Endothelial cell of umbilical vein (primary cell): Measurements from ENCODE around the gene SYNDIG1. TPM values are rescaled to one million over a fixed set of nuclear protein-coding genes. Genes with fewer than 3 reads are reported as not detected.

Source experiments
- BruUV-seq: library from RNA; stranded (reverse); fragments of 400-500 nt; replicated peaks from 2 replicates; lab custom pipeline; 2021; lab: Mats Ljungman, UMichigan
- CTCF ChIA-PET: fragments of 300-600, 350-600 bp; sonication (Branson Sonifier 250); formaldehyde crosslinking; loops from one replicate; lab custom pipeline; 2021; ENCODE audit warnings: antibody characterized with exemption, inconsistent platforms; lab: Charles Lee
- POLR2A ChIA-PET: fragments of 300-600, 350-600 bp; sonication (Branson Sonifier 250); formaldehyde crosslinking; loops from one replicate; lab custom pipeline; 2021; ENCODE audit warnings: antibody characterized with exemption, inconsistent platforms; lab: Charles Lee
- DNase-seq: peaks from one replicate; pipeline ENCODE4 v3.0.0-alpha.2; 2011; ENCODE audit warnings: low read depth, low spot score
- FAIRE-seq: peaks from 2 replicates; lab custom pipeline; 2011; peaks lifted over from hg19 to GRCh38; lab: Jason Lieb, UNC
- H2AFZ ChIP-seq: 2 replicates; pipeline ENCODE4 v1.6.0; 2012; ENCODE audit warnings: low read depth, low read length, control low read depth, inconsistent platforms
- H3K27ac ChIP-seq: 2 replicates; pipeline ENCODE4 v1.5.1; 2011; ENCODE audit warnings: low read depth, mild to moderate bottlenecking, control low read depth, low read length, moderate library complexity; ENCODE audit not compliant: insufficient read depth
- H3K27me3 ChIP-seq, 2 experiments: 2 replicates each; pipeline versions ENCODE4 v1.6.0 to v1.6.1; 2011; ENCODE audit warnings: low read length in 2 of 2, mixed read lengths in 1 of 2; ENCODE audit not compliant: control insufficient read depth in 2 of 2, insufficient read depth in 2 of 2
- H3K36me3 ChIP-seq, 2 experiments: 2 replicates in 1 of 2; 3 replicates in 1 of 2; pipeline ENCODE4 v1.5.1; 2011; ENCODE audit warnings: low read length in 2 of 2, mild to moderate bottlenecking in 1 of 2, moderate library complexity in 1 of 2; ENCODE audit not compliant: control insufficient read depth in 2 of 2, insufficient read depth in 2 of 2; ENCODE audit errors: extremely low read depth in 1 of 2
- H3K4me1 ChIP-seq: 3 replicates; pipeline ENCODE4 v1.5.1; 2011; ENCODE audit warnings: mild to moderate bottlenecking, low read length; ENCODE audit not compliant: control insufficient read depth, insufficient read depth; ENCODE audit errors: extremely low read depth
- H3K4me2 ChIP-seq: 2 replicates; pipeline ENCODE4 v1.6.1; 2011; ENCODE audit warnings: low read length, control low read depth, mixed read lengths; ENCODE audit not compliant: insufficient read depth
- H3K4me3 ChIP-seq, 3 experiments: fragments of 200-600 bp in 1 of 3; sonication (generic), shearing (Covaris generic) in 1 of 3; replicated peaks in 1 of 3; 2 replicates each; pipeline ENCODE4 v1.5.1; 2011 to 2016; ENCODE audit warnings: control low read depth in 3 of 3, low read length in 3 of 3, mild to moderate bottlenecking in 2 of 3, inconsistent platforms in 1 of 3, low read depth in 1 of 3, moderate library complexity in 1 of 3; ENCODE audit not compliant: insufficient read depth in 1 of 3
- H3K79me2 ChIP-seq: 2 replicates; pipeline ENCODE4 v1.6.0; 2012; ENCODE audit warnings: low read length, inconsistent platforms; ENCODE audit not compliant: control insufficient read depth, insufficient read depth
- H3K9ac ChIP-seq: replicated peaks from 2 replicates; pipeline ENCODE3; 2011; ENCODE audit warnings: low read length, control low read depth; ENCODE audit not compliant: insufficient read depth; ENCODE audit errors: extremely low read depth
- H3K9me1 ChIP-seq: replicated peaks from 3 replicates; pipeline ENCODE4 v1.6.0; 2011; ENCODE audit warnings: mild to moderate bottlenecking, low read length; ENCODE audit not compliant: control insufficient read depth, insufficient read depth; ENCODE audit errors: extremely low read depth
- H3K9me3 ChIP-seq: replicated peaks from 2 replicates; pipeline ENCODE4 v1.5.1; 2012; ENCODE audit warnings: low read length, inconsistent platforms; ENCODE audit not compliant: control insufficient read depth, insufficient read depth
- H4K20me1 ChIP-seq: replicated peaks from 2 replicates; pipeline ENCODE3; 2011; ENCODE audit warnings: mild to moderate bottlenecking, low read length; ENCODE audit not compliant: control insufficient read depth, insufficient read depth; ENCODE audit errors: extremely low read depth
- CTCF ChIP-seq, 2 donors: IDR thresholded peaks; 1 replicate in 1 of 2; 2 replicates in 1 of 2; pipeline ENCODE4 v1.5.1; 2011; ENCODE audit warnings: low read length in 2 of 2, mild to moderate bottlenecking in 2 of 2, moderate library complexity in 2 of 2, control low read depth in 1 of 2, inconsistent platforms in 1 of 2, low read depth in 1 of 2; ENCODE audit not compliant: insufficient read depth in 1 of 2; ENCODE audit errors: extremely low read depth in 1 of 2
- EZH2 ChIP-seq: IDR thresholded peaks from 2 replicates; pipeline ENCODE4 v1.6.1; 2012; ENCODE audit warnings: borderline replicate concordance, low read depth, mild to moderate bottlenecking, moderate library complexity, low read length, inconsistent platforms; ENCODE audit not compliant: severe bottlenecking
- FOS ChIP-seq: IDR thresholded peaks from 2 replicates; pipeline ENCODE4 v1.6.1; 2011; ENCODE audit warnings: mild to moderate bottlenecking, low read length, moderate library complexity, borderline replicate concordance; ENCODE audit not compliant: insufficient read depth
- GATA2 ChIP-seq: IDR thresholded peaks from 2 replicates; pipeline ENCODE4 v1.7.0; 2011; ENCODE audit warnings: low read depth, mild to moderate bottlenecking, moderate library complexity, mixed read lengths, low read length; ENCODE audit not compliant: insufficient read length, insufficient read depth
- JUN ChIP-seq: IDR thresholded peaks from 2 replicates; pipeline ENCODE4 v1.6.1; 2011; ENCODE audit warnings: borderline replicate concordance, low read depth; ENCODE audit not compliant: insufficient read length, insufficient read depth
- MAX ChIP-seq: IDR thresholded peaks from 2 replicates; pipeline ENCODE4 v1.6.1; 2011; ENCODE audit not compliant: insufficient read depth, insufficient read length
- MYC ChIP-seq: IDR thresholded peaks from one replicate; pipeline ENCODE4 v1.6.1; 2011; ENCODE audit warnings: mild to moderate bottlenecking, low read depth, low read length
- POLR2A ChIP-seq: IDR thresholded peaks from 2 replicates; pipeline ENCODE4 v1.6.1; 2012; ENCODE audit warnings: low read depth, mild to moderate bottlenecking, control low read depth, low read length
- POLR2AphosphoS5 ChIP-seq: IDR thresholded peaks from 2 replicates; pipeline ENCODE4 v1.6.1; 2012; ENCODE audit warnings: low read depth, mild to moderate bottlenecking, control low read depth, low read length, moderate library complexity; ENCODE audit not compliant: insufficient read depth
- dilution Hi-C: fragments of 300-500 bp; cut with MboI; formaldehyde crosslinking; loops from one replicate; pipeline ENCODE4 v1.15.0; 2019; ENCODE audit warnings: low sequenced_read_pairs; ENCODE audit not compliant: extremely low pct_ligation_motif_present
- intact Hi-C: fragments of 100-400 bp; cut with micrococcal nuclease; formaldehyde crosslinking; loops from one replicate; pipeline ENCODE4 v1.10.0; 2022
- polyA plus RNA-seq, 4 experiments: library from polyadenylated mRNA; depleted of rRNA in 3 of 4; stranded (reverse) in 3 of 4; unstranded in 1 of 4; fragments of >200 nt; gene quantifications; 2 replicates each; pipeline versions ENCODE4 v1.2.1 to v1.2.3, GENCODE V29; 2011 to 2012; ENCODE audit warnings: missing spikeins in 1 of 4
- total RNA-seq: library from RNA; stranded (reverse); gene quantifications from 2 replicates; pipeline ENCODE4 v1.2.3, GENCODE V29; 2021

SYNDIG1 gene
- total and polyA plus RNA-seq, 2 donors (not counting 3 experiments of a cell fraction or from before 2014, with no cell fraction given), result not detected

- ChIA-PET POLR2A (no interaction called here), CTCF (no interaction called here)
- Histone ChIP-seq H3K4me1 (no peaks in the 10 kb centered on the region), H3K4me2 (no peak overlapping the region), H3K36me3 (no peaks in the 10 kb centered on the region), H3K9ac (no peak overlapping the region), H3K4me3 (no peak overlapping the region), H3K9me1 (no peaks in the 10 kb centered on the region), H2AFZ (no peak overlapping the region), H3K27me3 (no peaks in the 10 kb centered on the region), H3K9me3 (peaks cover 1% of the 10 kb centered on the region), H3K79me2 (no peaks in the 10 kb centered on the region), H3K27ac (no peak overlapping the region), H4K20me1 (no peaks in the 10 kb centered on the region)
- no TSS peak for BruUV-seq
- FAIRE-seq, result no peak
- TF ChIP-seq EZH2 (no peak), POLR2AphosphoS5 (no peak), POLR2A (no peak), FOS (no peak), MAX (no peak), MYC (no peak), JUN (no peak)
- intact Hi-C loops (no loop called here), dilution Hi-C loops (no loop called here)
- no peak for DNase-seq
Measured at GRCh38 chr20:24705486-24705885, 236.1 kb downstream of the SYNDIG1 start.

- Histone ChIP-seq H3K9me1 (no peaks in the 10 kb centered on the region), H3K36me3 (no peaks in the 10 kb centered on the region), H3K79me2 (no peaks in the 10 kb centered on the region), H3K27ac (no peak overlapping the region), H3K9me3 (no peaks in the 10 kb centered on the region), H3K27me3 (no peaks in the 10 kb centered on the region), H2AFZ (no peak overlapping the region), H3K9ac (no peak overlapping the region), H3K4me2 (no peak overlapping the region), H3K4me3 (no peak overlapping the region), H3K4me1 (no peaks in the 10 kb centered on the region), H4K20me1 (no peaks in the 10 kb centered on the region)
- TF ChIP-seq JUN (no peak), MAX (no peak), CTCF (IDR thresholded peaks at IDR 0.05; ENCODE audit: extremely low read depth in 1 of 2, insufficient read depth in 1 of 2, low read depth in 1 of 2, low read length in 2 of 2) (no peak), EZH2 (no peak), POLR2AphosphoS5 (no peak), GATA2 (no peak), MYC (no peak), FOS (no peak), POLR2A (no peak)
- no TSS peak for BruUV-seq
- ChIA-PET CTCF (interaction anchor here (0.9 kb wide), 1 partner anchor 10 kb away, joined by 3 read pairs; no protein-coding TSS in a partner anchor), POLR2A (no interaction called here)
- dilution Hi-C loops, result no loop called here
- intact Hi-C loops, result no loop called here
- FAIRE-seq (no peak), DNase-seq (no peak)
Measured at GRCh38 chr20:24708411-24709295, 239.2 kb downstream of the SYNDIG1 start.
